NCI-H748 (cell line): ENCODE results near the gene MIGA1.
A peak's percentile ranks its signal among the peaks of the same experiment; 100 is the strongest.
"Not testable (repeated sequence)": the region's sequence is repeated elsewhere in the genome, so short reads cannot be mapped to it uniquely, and the experiment has no call there.

Source experiments
- DNase-seq: peaks from one replicate; lab custom pipeline; 2025; ENCODE audit not compliant: unreplicated experiment; lab: John Stamatoyannopoulos, UW

MIGA1 gene

GRCh38 chr1:77779529-77780281, at the start of gene MIGA1:
TSS of gene MIGA1 (plus strand) at chr1:77779649. CDS start at chr1:77783253, 3,604 bp downstream.
- peak; percentile 97 for DNase-seq

- no peak for DNase-seq
These were observed 47.4 kb upstream of the MIGA1 start for GRCh38 chr1:77732090-77732489.

- DNase-seq, result no peak
These were observed 40.2 kb upstream of the MIGA1 start for GRCh38 chr1:77739235-77739634.

- no peak for DNase-seq
These were observed 38.1 kb upstream of the MIGA1 start for GRCh38 chr1:77741316-77741715.

- DNase-seq, result peak; percentile 60
These were observed 37.4 kb upstream of the MIGA1 start for GRCh38 chr1:77742011-77742555.

GRCh38 chr1:77744576-77744975, 34.9 kb upstream of the MIGA1 start:
- DNase-seq, result no peak

GRCh38 chr1:77749489-77749888, 30.0 kb upstream of the MIGA1 start:
- DNase-seq, result not testable (repeated sequence)

GRCh38 chr1:77756052-77756754, 23.2 kb upstream of the MIGA1 start:
- DNase-seq, result no peak

- DNase-seq, result no peak
These were observed 22.3 kb upstream of the MIGA1 start for GRCh38 chr1:77757066-77757584.

- DNase-seq, result no peak
These were observed 21.8 kb upstream of the MIGA1 start for GRCh38 chr1:77757603-77758002.

GRCh38 chr1:77759071-77760028, 20.1 kb upstream of the MIGA1 start, which contains the start of gene USP33:
TSS of gene USP33 (minus strand) at chr1:77759852. CDS start at chr1:77741697, 18,155 bp downstream.
- DNase-seq, result peak; percentile 92

GRCh38 chr1:77762072-77762476, 17.4 kb upstream of the MIGA1 start:
- DNase-seq, result no peak

- no peak for DNase-seq
These were observed 11.4 kb upstream of the MIGA1 start for GRCh38 chr1:77768006-77768405.

GRCh38 chr1:77776007-77776700, 3.3 kb upstream of the MIGA1 start:
- no peak for DNase-seq

GRCh38 chr1:77781683-77782082, 2.2 kb downstream of the MIGA1 start:
- no peak for DNase-seq

- DNase-seq, result no peak
These were observed 3.7 kb downstream of the MIGA1 start for GRCh38 chr1:77783141-77783540.

GRCh38 chr1:77786093-77786741, 6.8 kb downstream of the MIGA1 start:
- DNase-seq, result not testable (repeated sequence)

GRCh38 chr1:77794550-77794949, 15.1 kb downstream of the MIGA1 start:
- DNase-seq, result no peak

GRCh38 chr1:77796695-77797405, 17.4 kb downstream of the MIGA1 start:
- DNase-seq, result no peak
